RWPE1 (cell line): Measurements from ENCODE around the gene EXTL2.
"Not testable (repeated sequence)": the region's sequence is repeated elsewhere in the genome, so short reads cannot be mapped to it uniquely, and the experiment has no call there.

Experiments
- CTCF ChIA-PET: fragments of 350-600 bp; sonication (Branson Sonifier 250); formaldehyde crosslinking; extraction: SDS; loops from one replicate; lab custom pipeline; 2021; lab: Yijun Ruan, JAX
- POLR2A ChIA-PET: fragments of 400-600 bp; formaldehyde crosslinking; extraction: SDS; loops from one replicate; lab custom pipeline; 2020; ENCODE audit warnings: antibody characterized with exemption; ENCODE audit not compliant: low non-redundant PET; lab: Yijun Ruan, JAX
- DNase-seq: peaks from one replicate; pipeline ENCODE4 v3.0.0; 2012; ENCODE audit warnings: low spot score
- H3K27ac ChIP-seq: fragments of 450-650 bp; 2 replicates; pipeline ENCODE4 v1.5.1; 2017
- CTCF ChIP-seq: fragments of 450-650 bp; conservative IDR thresholded peaks from 2 replicates; pipeline ENCODE4 v1.5.1; 2017; ENCODE audit warnings: low read depth, mild to moderate bottlenecking

The EXTL2 gene

GRCh38 chr1:100936194-100936967 lies 41.7 kb upstream of the EXTL2 start:
- no peak overlapping the region for H3K27ac ChIP-seq
- CTCF ChIA-PET = no interaction called here
- TF ChIP-seq CTCF = no peak
- POLR2A ChIA-PET = no interaction called here
- no peak for DNase-seq

DNA sequence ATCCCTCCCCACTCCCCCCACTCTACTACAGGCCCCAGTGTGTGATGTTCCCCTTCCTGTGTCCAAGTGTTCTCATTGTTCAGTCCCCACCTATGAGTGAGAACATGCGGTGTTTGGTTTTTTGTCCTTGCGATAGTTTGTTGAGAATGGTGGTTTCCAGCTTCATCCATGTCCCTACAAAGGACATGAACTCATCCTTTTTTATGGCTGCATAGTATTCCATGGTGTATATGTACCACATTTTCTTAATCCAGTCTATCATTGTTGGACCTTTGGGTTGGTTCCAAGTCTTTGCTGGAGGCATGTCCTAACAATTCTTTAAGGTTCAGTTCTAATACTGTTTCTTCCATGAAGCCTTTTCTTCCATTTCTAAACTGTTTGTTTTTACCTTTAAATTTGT lies 38.9 kb upstream of the EXTL2 start:
- POLR2A ChIA-PET, CTCF ChIA-PET, DNase-seq, H3K27ac ChIP-seq: not testable (repeated sequence)

- DNase-seq = no peak
- no peak for TF ChIP-seq CTCF
- no peak overlapping the region for H3K27ac ChIP-seq
- CTCF ChIA-PET = no interaction called here
- POLR2A ChIA-PET = no interaction called here
Observed at GRCh38 chr1:100931716-100932115, 37.1 kb upstream of the EXTL2 start.

- no peak for DNase-seq
- POLR2A ChIA-PET = no interaction called here
Observed at GRCh38 chr1:100930494-100930893, 35.9 kb upstream of the EXTL2 start.

GRCh38 chr1:100928128-100928527 lies 33.5 kb upstream of the EXTL2 start:
- CTCF ChIA-PET = no interaction called here
- H3K27ac ChIP-seq = no peak overlapping the region
- POLR2A ChIA-PET = interaction anchor here (0.5 kb wide), 1 partner anchor 20 kb away, joined by 4 read pairs; no protein-coding TSS in a partner anchor
- no peak for TF ChIP-seq CTCF
- DNase-seq = no peak

More at GRCh38 chr1:100930494-100930893, 35.9 kb upstream of the EXTL2 start:
- no peak for TF ChIP-seq CTCF
- no peak overlapping the region for H3K27ac ChIP-seq
- CTCF ChIA-PET = no interaction called here

GRCh38 chr1:100927276-100927675 lies 32.6 kb upstream of the EXTL2 start:
- CTCF ChIA-PET = no interaction called here
- POLR2A ChIA-PET = no interaction called here
- no peak for TF ChIP-seq CTCF
- H3K27ac ChIP-seq = no peak overlapping the region
- DNase-seq = no peak

GRCh38 chr1:100926240-100926639 lies 31.6 kb upstream of the EXTL2 start:
- ChIA-PET CTCF (interaction anchor here (0.6 kb wide), 1 partner anchor 326 kb away, joined by 3 read pairs; no protein-coding TSS in a partner anchor), POLR2A (no interaction called here)
- DNase-seq = no peak
- no peak overlapping the region for H3K27ac ChIP-seq
- no peak for TF ChIP-seq CTCF
